PC-3 (cell line): ENCODE measurements around the gene PTPRD. TPM values are rescaled to one million over a fixed set of nuclear protein-coding genes. Genes with fewer than 3 reads are reported as not detected.

Experiments
- ATAC-seq: fragments of 200-7000 bp; cut with Tn5 transposase; 2 replicates; pipeline ENCODE4 v1.9.1; 2020; ENCODE audit warnings: mild to moderate bottlenecking, moderate library complexity
- BruUV-seq: library from RNA; stranded (reverse); fragments of 400-500 nt; replicated peaks from 2 replicates; lab custom pipeline; 2021; lab: Mats Ljungman, UMichigan
- CTCF ChIA-PET: fragments of 300-600 bp; sonication (Branson Sonifier 250); formaldehyde crosslinking; loops from one replicate; lab custom pipeline; 2022; ENCODE audit warnings: antibody characterized with exemption; lab: Charles Lee
- POLR2A ChIA-PET: fragments of 300-600 bp; sonication (Branson Sonifier 250); formaldehyde crosslinking; loops from one replicate; lab custom pipeline; 2022; ENCODE audit warnings: antibody characterized with exemption; ENCODE audit not compliant: unreplicated experiment; lab: Charles Lee
- DNase-seq: peaks from one replicate; pipeline ENCODE4 v3.0.0-alpha.2; 2015
- H2AFZ ChIP-seq: fragments of 300-600 bp; sonication (generic); 2 replicates; pipeline ENCODE4 v1.6.0; 2016; ENCODE audit warnings: antibody characterized with exemption, low read length
- H3F3A ChIP-seq: fragments of 300-600 bp; sonication (generic); one replicate; pipeline ENCODE4 v1.6.0; 2017; ENCODE audit warnings: antibody characterized with exemption, low read length, control low read depth, mild to moderate bottlenecking; ENCODE audit not compliant: unreplicated experiment
- H3K27ac ChIP-seq: fragments of 300-600 bp; sonication (generic); 2 replicates; pipeline ENCODE4 v1.5.1; 2016; ENCODE audit warnings: mild to moderate bottlenecking, low read length
- H3K27me3 ChIP-seq: fragments of 300-600 bp; sonication (generic); 2 replicates; pipeline ENCODE4 v1.6.1; 2016; ENCODE audit warnings: low read length, mixed read lengths
- H3K36me3 ChIP-seq: fragments of 300-600 bp; sonication (generic); 2 replicates; pipeline ENCODE4 v1.6.1; 2016; ENCODE audit warnings: low read depth, mixed run types, low read length, mixed read lengths
- H3K4me1 ChIP-seq: fragments of 300-600 bp; sonication (generic); 2 replicates; pipeline ENCODE4 v1.5.1; 2016; ENCODE audit warnings: low read length; ENCODE audit not compliant: insufficient read depth
- H3K4me2 ChIP-seq: fragments of 300-600 bp; sonication (generic); 2 replicates; pipeline ENCODE4 v1.6.0; 2016; ENCODE audit warnings: low read length
- H3K4me3 ChIP-seq: fragments of 300-600 bp; sonication (generic); 2 replicates; pipeline ENCODE4 v1.5.1; 2016; ENCODE audit warnings: mild to moderate bottlenecking, low read length, mixed read lengths
- H3K79me2 ChIP-seq: fragments of 300-600 bp; sonication (generic); 2 replicates; pipeline ENCODE4 v1.6.1; 2017; ENCODE audit warnings: low read length, mixed read lengths
- H3K9ac ChIP-seq: fragments of 300-600 bp; sonication (generic); 2 replicates; pipeline ENCODE4 v1.6.0; 2016; ENCODE audit warnings: mild to moderate bottlenecking, low read length
- H3K9me2 ChIP-seq: fragments of 300-600 bp; sonication (generic); replicated peaks from 2 replicates; pipeline ENCODE4 v1.6.1; 2016; ENCODE audit warnings: mixed run types, low read length, mixed read lengths
- H3K9me3 ChIP-seq: fragments of 300-600 bp; sonication (generic); 2 replicates; pipeline ENCODE4 v1.6.1; 2016; ENCODE audit warnings: low read length, mixed read lengths
- H4K20me1 ChIP-seq: fragments of 300-600 bp; sonication (generic); 2 replicates; pipeline ENCODE4 v1.6.1; 2016; ENCODE audit warnings: low read length, mixed read lengths
- CTCF ChIP-seq: fragments of 300-600 bp; sonication (generic); conservative IDR thresholded peaks from 2 replicates; pipeline ENCODE4 v1.5.1; 2017; ENCODE audit warnings: antibody characterized with exemption, low read depth, mild to moderate bottlenecking, low read length
- EZH2 ChIP-seq: fragments of 300-600 bp; sonication (generic); IDR thresholded peaks from one replicate; pipeline ENCODE4 v1.6.1; 2017; ENCODE audit warnings: antibody characterized with exemption, mild to moderate bottlenecking, low read length; ENCODE audit not compliant: unreplicated experiment
- EZH2phosphoT487 ChIP-seq: fragments of 300-600 bp; sonication (generic); IDR thresholded peaks from 2 replicates; pipeline ENCODE4 v1.6.1; 2018; ENCODE audit warnings: mild to moderate bottlenecking, antibody characterized with exemption, low read length, borderline replicate concordance
- intact Hi-C: fragments of 100-400 bp; cut with micrococcal nuclease; formaldehyde crosslinking; loops from 2 replicates; pipeline ENCODE4 v1.9.0; 2023
- total RNA-seq: library from RNA; depleted of rRNA; stranded (reverse); fragments of >200 nt; gene quantifications from 2 replicates; pipeline ENCODE4 v1.2.3, GENCODE V29; 2014

Gene PTPRD
- total RNA-seq, 1 experiment from 2014 or later: not detected

GRCh38 chr9:10232352-10232930, 380.4 kb downstream of the PTPRD start:
- intact Hi-C loops: loop anchor here (5.0 kb wide), 1 partner anchor 35 kb away; no protein-coding TSS in a partner anchor
- no peak overlapping the region for H3K4me2 ChIP-seq
- H3K27ac ChIP-seq: no peak overlapping the region
- H3K9ac ChIP-seq: no peak overlapping the region
- DNase-seq (peak; percentile 5), ATAC-seq (peak; percentile 43; the same call in 1 of the 2 replicates)
- BruUV-seq: no TSS peak
- H3K27me3 ChIP-seq: no peaks in the 10 kb centered on the region
- no peaks in the 10 kb centered on the region for H3K9me2 ChIP-seq
- no peak for TF ChIP-seq EZH2
- TF ChIP-seq CTCF: peak; percentile 37; the same call in 1 of the 2 replicates
- no peak for TF ChIP-seq EZH2phosphoT487
- no peak overlapping the region for H3K4me3 ChIP-seq
- no peaks in the 10 kb centered on the region for H3K36me3 ChIP-seq
- H4K20me1 ChIP-seq: no peaks in the 10 kb centered on the region
- CTCF ChIA-PET: no interaction called here
- POLR2A ChIA-PET: no interaction called here
- no peaks in the 10 kb centered on the region for H3K4me1 ChIP-seq
- no peaks in the 10 kb centered on the region for H3K79me2 ChIP-seq
- H3F3A ChIP-seq: no peaks in the 10 kb centered on the region
- H3K9me3 ChIP-seq: no peaks in the 10 kb centered on the region
- no peak overlapping the region for H2AFZ ChIP-seq

- H3K4me1 ChIP-seq: no peaks in the 10 kb centered on the region
- no peaks in the 10 kb centered on the region for H4K20me1 ChIP-seq
- no peak overlapping the region for H2AFZ ChIP-seq
- no peaks in the 10 kb centered on the region for H3K27me3 ChIP-seq
- H3K9me2 ChIP-seq: no peaks in the 10 kb centered on the region
- DNase-seq (no peak), ATAC-seq (no peak)
- H3K9me3 ChIP-seq: no peaks in the 10 kb centered on the region
- no peak overlapping the region for H3K4me2 ChIP-seq
- intact Hi-C loops: loop anchor here (5.0 kb wide), 1 partner anchor 37 kb away; no protein-coding TSS in a partner anchor
- POLR2A ChIA-PET: no interaction called here
- no peak overlapping the region for H3K4me3 ChIP-seq
- no peaks in the 10 kb centered on the region for H3F3A ChIP-seq
- BruUV-seq: no TSS peak
- CTCF ChIA-PET: no interaction called here
- TF ChIP-seq CTCF: no peak
- TF ChIP-seq EZH2phosphoT487: no peak
- TF ChIP-seq EZH2: no peak
- no peak overlapping the region for H3K9ac ChIP-seq
- H3K36me3 ChIP-seq: no peaks in the 10 kb centered on the region
- H3K79me2 ChIP-seq: no peaks in the 10 kb centered on the region
- no peak overlapping the region for H3K27ac ChIP-seq
Observed at GRCh38 chr9:10230512-10230911, 382.3 kb downstream of the PTPRD start.

GRCh38 chr9:10228082-10228481, 384.7 kb downstream of the PTPRD start:
- BruUV-seq: no TSS peak
- no peaks in the 10 kb centered on the region for H3K9me2 ChIP-seq
- H3K36me3 ChIP-seq: no peaks in the 10 kb centered on the region
- H3K9me3 ChIP-seq: no peaks in the 10 kb centered on the region
- H4K20me1 ChIP-seq: no peaks in the 10 kb centered on the region
- no peak overlapping the region for H3K4me2 ChIP-seq
- no peaks in the 10 kb centered on the region for H3K27me3 ChIP-seq
- no peak overlapping the region for H2AFZ ChIP-seq
- peak; percentile 63 for ATAC-seq
- no peak overlapping the region for H3K27ac ChIP-seq
- ChIA-PET POLR2A (no interaction called here), CTCF (no interaction called here)
- H3K79me2 ChIP-seq: no peaks in the 10 kb centered on the region
- no peak overlapping the region for H3K9ac ChIP-seq
- TF ChIP-seq EZH2phosphoT487 (no peak), EZH2 (no peak), CTCF (no peak)
- intact Hi-C loops: loop anchor here (10.0 kb wide), 1 partner anchor 1817 kb away; no protein-coding TSS in a partner anchor
- no peaks in the 10 kb centered on the region for H3F3A ChIP-seq
- H3K4me1 ChIP-seq: no peaks in the 10 kb centered on the region
- no peak overlapping the region for H3K4me3 ChIP-seq
- no peak for DNase-seq
